HepG2 (cell line): ENCODE results near the gene TGM1. TPM values are rescaled to one million over a fixed set of nuclear protein-coding genes. Genes with fewer than 3 reads are reported as not detected.

Source experiments
- AGO2 ChIP-seq: fragments of 200-400 bp; formaldehyde crosslinking; optimal IDR thresholded peaks from 2 replicates; pipeline ENCODE3; 2017; ENCODE audit warnings: mild to moderate bottlenecking, low read depth, low read length, moderate library complexity
- HOXA9 ChIP-seq: sonication (generic); formaldehyde crosslinking; IDR thresholded peaks from 2 replicates; pipeline ENCODE4 v1.8.1; 2022; ENCODE audit warnings: missing genetic modification reagents, mild to moderate bottlenecking, moderate library complexity, borderline replicate concordance
- KLF11 ChIP-seq: IDR thresholded peaks from 2 replicates; pipeline ENCODE4 v1.6.1; 2016; ENCODE audit warnings: missing compliant biosample characterization
- NFKBIZ ChIP-seq: IDR thresholded peaks from 2 replicates; pipeline ENCODE4 v1.6.1; 2018; ENCODE audit warnings: missing genetic modification reagents, missing compliant biosample characterization
- NFRKB ChIP-seq: fragments of 450-650 bp; IDR thresholded peaks from 2 replicates; pipeline ENCODE4 v1.6.1; 2017
- POLR2G ChIP-seq: fragments of 200-400 bp; formaldehyde crosslinking; IDR thresholded peaks from 2 replicates; pipeline ENCODE4 v1.6.1; 2018; ENCODE audit warnings: mild to moderate bottlenecking, low read depth, low read length, moderate library complexity
- TCF7 ChIP-seq: sonication (generic); IDR thresholded peaks from 2 replicates; pipeline ENCODE4 v1.6.1; 2016; ENCODE audit warnings: antibody characterized with exemption, low read depth
- ZBTB38 ChIP-seq: sonication (generic); formaldehyde crosslinking; IDR thresholded peaks from 2 replicates; pipeline ENCODE4 v1.5.1; 2020; ENCODE audit warnings: mild to moderate bottlenecking, missing genetic modification reagents
- ZNF253 ChIP-seq: sonication (generic); formaldehyde crosslinking; IDR thresholded peaks from 2 replicates; pipeline ENCODE4 v1.8.0; 2022; ENCODE audit warnings: mild to moderate bottlenecking, missing genetic modification reagents, borderline replicate concordance
- ZNF562 ChIP-seq: sonication (generic); formaldehyde crosslinking; IDR thresholded peaks from 2 replicates; pipeline ENCODE4 v1.8.0; 2022; ENCODE audit warnings: missing genetic modification reagents, borderline replicate concordance
- ZNF609 ChIP-seq: sonication (generic); formaldehyde crosslinking; IDR thresholded peaks from 2 replicates; pipeline ENCODE4 v1.4.0; 2020; ENCODE audit warnings: mild to moderate bottlenecking, missing genetic modification reagents, borderline replicate concordance
- ZNF704 ChIP-seq: sonication (generic); formaldehyde crosslinking; IDR thresholded peaks from 2 replicates; pipeline ENCODE4 v1.8.1; 2023; ENCODE audit warnings: mild to moderate bottlenecking, inconsistent platforms, moderate library complexity, missing genetic modification reagents, borderline replicate concordance
- ZSCAN30 ChIP-seq: sonication (generic); formaldehyde crosslinking; IDR thresholded peaks from 2 replicates; pipeline ENCODE4 v1.5.0; 2020; ENCODE audit warnings: mild to moderate bottlenecking, missing genetic modification reagents
- polyA plus RNA-seq, 8 experiments: library from polyadenylated mRNA; depleted of rRNA in 3 of 8; stranded (reverse) in 7 of 8; unstranded in 1 of 8; fragments of >200 nt; fragmentation: Illumina TruSeq in 4 of 8; extraction: Trizol in 4 of 8; gene quantifications; 2 replicates each; pipeline versions ENCODE4 v1.2.1 to v1.2.3, GENCODE V29; 2011 to 2016; ENCODE audit warnings: low read depth in 4 of 8, missing spikeins in 1 of 8, mixed read lengths in 1 of 8; ENCODE audit not compliant: insufficient read depth in 1 of 8
- total RNA-seq, 5 experiments: library from RNA; depleted of rRNA; stranded (reverse); fragments of >200 nt; fragmentation: Illumina TruSeq; extraction: Trizol; gene quantifications; 2 replicates each; pipeline ENCODE4 v1.2.3, GENCODE V29; 2016; ENCODE audit warnings: low read depth in 1 of 5
- TF ChIP-seq, protein P1 (sequence below): sonication (generic); formaldehyde crosslinking; IDR thresholded peaks from 2 replicates; pipeline ENCODE4 v1.4.0; 2020; ENCODE audit warnings: missing genetic modification reagents, borderline replicate concordance
- TF ChIP-seq, protein P2 (sequence below): sonication (generic); formaldehyde crosslinking; IDR thresholded peaks from 2 replicates; pipeline ENCODE4 v1.8.0; 2022; ENCODE audit warnings: missing genetic modification reagents, mild to moderate bottlenecking, moderate library complexity, borderline replicate concordance

Gene TGM1
- total and polyA plus RNA-seq, 2 of the 13 experiments (the other 11 are each of a cell fraction or from before 2014, with no cell fraction given), result 3.2 to 10.6 TPM

DNA sequence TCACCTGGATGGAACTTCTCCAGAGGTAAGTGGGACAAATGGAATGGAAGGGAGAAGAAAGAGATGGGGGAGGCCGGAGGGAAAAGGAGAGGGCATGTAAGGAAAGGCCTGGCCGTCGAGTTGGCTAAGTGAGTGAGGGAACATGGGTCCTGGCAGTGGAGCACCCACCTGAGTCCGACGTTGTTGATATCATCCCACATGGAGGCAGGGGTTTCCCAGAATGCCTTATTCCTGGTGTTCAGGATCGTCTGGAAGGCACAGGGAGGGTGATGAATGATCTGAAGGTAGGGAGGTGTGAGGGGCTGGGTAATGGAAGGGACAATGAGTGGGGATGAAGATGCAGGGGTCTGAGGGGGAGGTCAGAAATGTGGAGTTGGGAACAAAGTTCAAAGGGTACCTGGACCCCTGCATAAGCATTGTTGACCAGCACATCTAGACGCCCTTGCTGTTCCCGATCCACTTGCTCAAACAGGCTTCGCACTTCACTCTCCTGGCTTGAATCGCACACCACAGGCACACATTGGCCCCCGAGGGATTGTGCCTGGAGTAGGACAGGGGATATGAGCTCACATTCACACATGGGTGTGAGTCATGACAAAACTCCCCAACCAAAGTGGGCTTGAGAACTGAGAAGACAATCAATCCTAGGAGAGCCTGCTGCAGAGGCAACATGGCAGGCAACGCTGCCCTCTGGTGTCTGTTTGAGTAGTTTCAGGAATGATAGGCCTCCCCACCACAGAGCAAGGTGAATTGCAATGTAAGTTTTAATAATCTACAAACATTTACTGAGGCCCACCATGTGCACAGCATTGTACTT is 33.6 kb upstream of the TGM1 start (continued):
- TF ChIP-seq, protein P1, sequence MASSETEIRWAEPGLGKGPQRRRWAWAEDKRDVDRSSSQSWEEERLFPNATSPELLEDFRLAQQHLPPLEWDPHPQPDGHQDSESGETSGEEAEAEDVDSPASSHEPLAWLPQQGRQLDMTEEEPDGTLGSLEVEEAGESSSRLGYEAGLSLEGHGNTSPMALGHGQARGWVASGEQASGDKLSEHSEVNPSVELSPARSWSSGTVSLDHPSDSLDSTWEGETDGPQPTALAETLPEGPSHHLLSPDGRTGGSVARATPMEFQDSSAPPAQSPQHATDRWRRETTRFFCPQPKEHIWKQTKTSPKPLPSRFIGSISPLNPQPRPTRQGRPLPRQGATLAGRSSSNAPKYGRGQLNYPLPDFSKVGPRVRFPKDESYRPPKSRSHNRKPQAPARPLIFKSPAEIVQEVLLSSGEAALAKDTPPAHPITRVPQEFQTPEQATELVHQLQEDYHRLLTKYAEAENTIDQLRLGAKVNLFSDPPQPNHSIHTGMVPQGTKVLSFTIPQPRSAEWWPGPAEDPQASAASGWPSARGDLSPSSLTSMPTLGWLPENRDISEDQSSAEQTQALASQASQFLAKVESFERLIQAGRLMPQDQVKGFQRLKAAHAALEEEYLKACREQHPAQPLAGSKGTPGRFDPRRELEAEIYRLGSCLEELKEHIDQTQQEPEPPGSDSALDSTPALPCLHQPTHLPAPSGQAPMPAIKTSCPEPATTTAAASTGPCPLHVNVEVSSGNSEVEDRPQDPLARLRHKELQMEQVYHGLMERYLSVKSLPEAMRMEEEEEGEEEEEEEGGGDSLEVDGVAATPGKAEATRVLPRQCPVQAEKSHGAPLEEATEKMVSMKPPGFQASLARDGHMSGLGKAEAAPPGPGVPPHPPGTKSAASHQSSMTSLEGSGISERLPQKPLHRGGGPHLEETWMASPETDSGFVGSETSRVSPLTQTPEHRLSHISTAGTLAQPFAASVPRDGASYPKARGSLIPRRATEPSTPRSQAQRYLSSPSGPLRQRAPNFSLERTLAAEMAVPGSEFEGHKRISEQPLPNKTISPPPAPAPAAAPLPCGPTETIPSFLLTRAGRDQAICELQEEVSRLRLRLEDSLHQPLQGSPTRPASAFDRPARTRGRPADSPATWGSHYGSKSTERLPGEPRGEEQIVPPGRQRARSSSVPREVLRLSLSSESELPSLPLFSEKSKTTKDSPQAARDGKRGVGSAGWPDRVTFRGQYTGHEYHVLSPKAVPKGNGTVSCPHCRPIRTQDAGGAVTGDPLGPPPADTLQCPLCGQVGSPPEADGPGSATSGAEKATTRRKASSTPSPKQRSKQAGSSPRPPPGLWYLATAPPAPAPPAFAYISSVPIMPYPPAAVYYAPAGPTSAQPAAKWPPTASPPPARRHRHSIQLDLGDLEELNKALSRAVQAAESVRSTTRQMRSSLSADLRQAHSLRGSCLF (CRISPR knock-in tag), result no peak
- TF ChIP-seq ZSCAN30 (no peak), KLF11 (CRISPR knock-in tag) (no peak), ZNF704 (CRISPR knock-in tag) (no peak), NFKBIZ (CRISPR knock-in tag) (peak; percentile 75; the same call in 1 of the 2 replicates), ZNF562 (no peak), NFRKB (no peak), ZBTB38 (CRISPR knock-in tag) (0 out of 2 replicates have a peak, but pooled peaks have one; percentile 61), ZNF253 (CRISPR knock-in tag) (no peak), TCF7 (no peak), ZNF609 (no peak), AGO2 (peak; percentile 31), HOXA9 (peak; percentile 33; the same call in 1 of the 2 replicates), POLR2G (0 out of 2 replicates have a peak, but pooled peaks have one; percentile 34)
- TF ChIP-seq, protein P2, sequence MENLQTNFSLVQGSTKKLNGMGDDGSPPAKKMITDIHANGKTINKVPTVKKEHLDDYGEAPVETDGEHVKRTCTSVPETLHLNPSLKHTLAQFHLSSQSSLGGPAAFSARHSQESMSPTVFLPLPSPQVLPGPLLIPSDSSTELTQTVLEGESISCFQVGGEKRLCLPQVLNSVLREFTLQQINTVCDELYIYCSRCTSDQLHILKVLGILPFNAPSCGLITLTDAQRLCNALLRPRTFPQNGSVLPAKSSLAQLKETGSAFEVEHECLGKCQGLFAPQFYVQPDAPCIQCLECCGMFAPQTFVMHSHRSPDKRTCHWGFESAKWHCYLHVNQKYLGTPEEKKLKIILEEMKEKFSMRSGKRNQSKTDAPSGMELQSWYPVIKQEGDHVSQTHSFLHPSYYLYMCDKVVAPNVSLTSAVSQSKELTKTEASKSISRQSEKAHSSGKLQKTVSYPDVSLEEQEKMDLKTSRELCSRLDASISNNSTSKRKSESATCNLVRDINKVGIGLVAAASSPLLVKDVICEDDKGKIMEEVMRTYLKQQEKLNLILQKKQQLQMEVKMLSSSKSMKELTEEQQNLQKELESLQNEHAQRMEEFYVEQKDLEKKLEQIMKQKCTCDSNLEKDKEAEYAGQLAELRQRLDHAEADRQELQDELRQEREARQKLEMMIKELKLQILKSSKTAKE (CRISPR knock-in tag), result no peak
